ENCODE measurements around the gene TDRD12.
"Not testable (repeated sequence)": the region's sequence is repeated elsewhere in the genome, so short reads cannot be mapped to it uniquely, and the experiment has no call there.

Gene TDRD12

DNA sequence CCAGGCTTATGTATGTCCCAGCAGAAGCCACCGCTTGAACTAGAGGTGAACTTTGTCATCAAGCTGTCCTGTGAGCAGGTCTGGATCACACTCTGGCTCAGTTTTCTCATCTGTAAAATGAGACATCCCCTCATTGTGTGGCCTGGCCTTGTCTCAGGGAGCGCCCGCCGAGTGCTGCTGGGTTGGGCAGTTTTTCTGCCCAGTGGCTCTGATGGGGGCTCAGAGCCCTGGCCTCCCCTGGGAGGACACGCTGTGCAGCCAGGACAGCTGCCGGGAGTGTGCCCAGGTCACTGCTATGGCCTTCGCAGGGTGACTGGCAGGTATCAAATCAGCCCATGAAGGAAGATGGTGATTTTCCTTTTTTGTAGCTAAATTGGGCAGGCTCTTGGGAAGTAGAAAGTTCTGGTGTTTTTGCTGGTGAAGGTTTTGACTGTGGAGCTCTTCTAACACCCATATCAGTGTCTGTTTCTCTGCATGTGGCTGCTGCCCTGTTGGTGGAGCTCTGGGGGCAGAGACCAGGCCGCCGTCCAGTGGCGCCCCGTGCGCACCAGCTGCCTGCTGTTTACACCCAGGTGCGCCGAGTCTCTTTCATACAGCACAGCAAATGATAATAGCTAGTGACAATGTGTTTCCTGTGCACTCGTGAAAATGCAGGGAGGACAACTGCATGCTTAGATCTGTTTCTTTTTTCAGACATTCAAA, 109.2 kb downstream of the TDRD12 start:
- no peak overlapping the region for H3K27ac ChIP-seq
- DNase-seq (ENCODE audit: low read depth, low spot score), result no peak

DNA sequence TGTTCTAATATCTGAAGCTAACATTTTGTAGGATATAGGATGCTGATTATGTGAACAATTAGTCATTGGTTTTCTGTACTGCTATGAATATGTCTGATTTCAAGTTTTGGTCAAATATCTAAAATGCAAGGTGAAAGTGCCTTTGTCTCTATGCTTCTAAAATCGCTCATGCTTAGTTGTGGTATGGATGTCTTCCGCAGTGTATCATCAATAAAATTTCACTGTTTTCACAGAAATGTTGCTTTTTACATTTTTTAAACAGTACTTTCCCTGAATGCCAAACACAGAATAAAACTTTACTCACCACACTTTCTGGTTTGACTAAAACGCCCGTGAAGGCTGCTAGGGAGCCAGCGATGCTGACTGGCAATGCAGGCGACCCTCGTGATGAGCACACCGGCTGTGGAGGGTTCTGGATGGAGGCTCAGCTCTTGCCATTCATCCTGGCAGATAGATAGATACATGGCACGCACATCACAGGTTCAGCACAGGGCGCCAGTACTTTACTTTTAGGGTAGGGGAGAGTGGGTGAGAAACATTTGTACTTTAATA, 109.9 kb downstream of the TDRD12 start:
- H3K27ac ChIP-seq, result no peak overlapping the region
- DNase-seq (ENCODE audit: low read depth, low spot score), result no peak

DNA sequence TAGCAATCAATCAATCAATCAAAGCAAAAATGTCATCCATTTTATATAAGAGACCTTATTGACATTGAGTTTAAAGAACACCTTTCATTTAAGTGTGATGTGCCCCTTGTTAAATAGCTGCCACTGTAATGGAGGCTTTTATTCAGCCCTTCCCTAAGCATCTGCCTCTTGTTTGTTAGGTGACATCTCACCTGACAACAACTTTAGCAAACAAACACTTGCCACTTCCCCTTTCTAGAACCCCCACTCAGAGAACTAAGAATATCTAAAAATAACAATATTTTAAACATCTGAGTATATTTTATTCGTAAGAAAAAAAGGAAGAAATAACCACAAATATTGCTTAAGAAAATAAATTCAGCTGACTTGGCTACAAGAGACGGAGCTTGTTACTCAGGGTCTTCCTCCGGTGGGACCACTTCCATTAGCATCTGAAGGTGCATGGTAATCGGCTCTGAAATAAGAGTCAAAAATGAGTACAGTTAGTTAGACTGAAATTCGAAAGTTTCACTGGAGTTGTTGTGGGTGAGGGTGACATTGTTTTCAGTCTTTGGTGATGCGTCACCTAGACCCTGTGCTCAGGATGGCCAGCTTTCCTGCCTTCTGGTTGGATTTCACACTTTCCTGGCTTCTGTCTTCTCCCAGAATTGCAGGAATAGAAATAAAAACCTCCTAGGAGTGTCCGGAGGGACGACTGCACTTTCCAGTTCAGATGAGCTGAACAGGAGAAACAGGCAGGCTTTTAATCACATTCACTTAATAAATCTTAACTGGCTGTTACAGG, 110.9 kb downstream of the TDRD12 start:
- DNase-seq (ENCODE audit: low read depth, low spot score), result no peak
- H3K27ac ChIP-seq, result no peak overlapping the region

DNA sequence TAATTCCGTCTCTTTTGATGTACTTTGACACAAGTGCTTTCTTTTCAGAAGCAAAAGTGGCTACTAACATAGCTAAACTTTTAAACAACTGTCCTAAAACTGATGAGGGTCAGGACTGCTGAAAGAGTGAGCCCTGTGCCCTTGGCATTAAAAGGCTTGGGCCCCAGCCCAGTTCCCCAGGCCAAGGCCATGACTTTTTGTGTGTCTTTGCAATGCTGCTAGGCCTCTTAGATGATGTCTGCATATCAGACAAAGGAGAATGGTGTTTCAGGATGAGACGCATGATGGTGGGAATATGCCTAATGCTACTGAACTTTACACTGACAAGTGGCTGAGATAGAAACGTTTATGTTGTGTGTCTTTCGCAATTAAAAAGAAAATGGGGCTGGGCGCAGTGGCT, 112.0 kb downstream of the TDRD12 start:
- H3K27ac ChIP-seq, result no peak overlapping the region
- no peak for DNase-seq (ENCODE audit: low read depth, low spot score)

DNA sequence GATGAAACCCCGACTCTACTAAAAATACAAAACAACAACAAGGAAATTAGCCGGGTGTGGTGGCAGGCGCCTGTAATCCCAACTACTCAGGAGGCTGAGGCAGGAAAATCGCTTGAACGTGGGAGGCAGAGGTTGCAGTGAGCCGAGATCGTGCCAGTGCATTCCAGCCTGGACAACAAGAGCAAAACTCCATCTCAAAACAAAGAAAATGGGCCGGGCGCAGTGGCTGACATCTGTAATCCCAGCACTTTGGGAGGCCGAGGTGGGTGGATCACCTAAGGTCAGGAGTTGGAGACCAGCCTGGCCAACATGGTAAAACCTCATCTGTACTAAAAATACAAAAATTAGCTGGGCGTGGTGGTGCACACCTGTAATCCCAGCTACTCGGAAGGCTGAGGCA, 112.5 kb downstream of the TDRD12 start:
- H3K27ac ChIP-seq; DNase-seq (ENCODE audit: low read depth, low spot score): not testable (repeated sequence)

DNA sequence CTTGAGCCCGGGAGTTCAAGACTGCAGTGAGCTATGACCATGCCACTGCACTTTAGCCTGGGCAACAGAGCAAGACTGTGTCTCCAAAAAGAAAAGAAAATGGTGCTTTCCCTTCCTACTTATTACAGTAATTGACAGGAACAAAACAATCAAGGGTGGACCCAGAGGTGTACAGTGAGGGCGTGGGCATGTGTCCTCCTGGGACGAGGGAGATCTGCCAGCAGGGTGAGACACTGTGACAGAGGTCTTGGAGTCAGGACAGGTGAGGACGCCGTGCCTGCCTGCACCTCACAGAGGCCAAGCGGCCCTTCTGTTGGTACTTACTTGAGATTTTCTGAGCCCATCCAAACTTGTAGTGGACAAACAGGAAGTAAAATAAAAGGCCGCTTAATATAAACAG, 113.3 kb downstream of the TDRD12 start:
- H3K27ac ChIP-seq; DNase-seq (ENCODE audit: low read depth, low spot score): not testable (repeated sequence)

DNA sequence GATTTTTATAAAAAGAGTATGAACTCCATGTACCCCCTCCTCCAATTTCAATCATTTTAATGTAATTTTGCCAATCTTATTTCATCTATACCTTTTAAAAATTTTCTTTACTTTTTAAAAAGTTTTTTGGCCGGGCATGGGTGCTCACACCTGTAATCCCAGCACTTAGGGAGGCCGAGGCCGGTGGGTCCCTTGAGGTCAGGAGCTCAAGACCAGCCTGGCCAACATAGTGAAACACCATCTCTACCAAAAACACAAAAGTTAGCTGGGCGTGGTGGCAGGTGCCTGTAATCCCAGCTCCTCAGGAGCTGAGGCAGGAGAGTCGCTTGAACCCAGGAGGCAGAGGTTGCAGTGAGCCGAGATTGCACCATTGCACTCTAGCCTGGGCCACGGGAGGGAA, 113.8 kb downstream of the TDRD12 start:
- DNase-seq (ENCODE audit: low read depth, low spot score), result not testable (repeated sequence)

DNA sequence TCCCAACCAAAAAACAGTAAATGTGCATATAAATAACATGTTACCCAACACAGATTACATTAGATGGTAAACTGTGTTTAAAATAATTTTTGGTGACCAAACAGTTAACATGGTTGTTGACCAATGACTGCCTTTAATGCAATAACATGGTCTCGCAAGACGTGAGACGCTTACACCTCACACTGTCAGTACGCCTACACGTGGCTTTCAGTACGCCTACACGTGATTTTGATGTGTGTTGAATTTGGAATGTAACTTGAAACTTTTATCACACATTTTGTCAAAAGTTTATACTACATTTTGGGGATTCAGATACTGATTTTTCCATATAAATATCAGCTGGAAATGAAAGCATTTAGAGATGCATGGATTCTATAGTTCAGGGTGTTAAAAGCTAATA, 118.0 kb downstream of the TDRD12 start:
- no peak overlapping the region for H3K27ac ChIP-seq
- no peak for DNase-seq (ENCODE audit: low read depth, low spot score)

More for the DNA sequence above, 113.8 kb downstream of the TDRD12 start:
- not testable (repeated sequence) for H3K27ac ChIP-seq

DNA sequence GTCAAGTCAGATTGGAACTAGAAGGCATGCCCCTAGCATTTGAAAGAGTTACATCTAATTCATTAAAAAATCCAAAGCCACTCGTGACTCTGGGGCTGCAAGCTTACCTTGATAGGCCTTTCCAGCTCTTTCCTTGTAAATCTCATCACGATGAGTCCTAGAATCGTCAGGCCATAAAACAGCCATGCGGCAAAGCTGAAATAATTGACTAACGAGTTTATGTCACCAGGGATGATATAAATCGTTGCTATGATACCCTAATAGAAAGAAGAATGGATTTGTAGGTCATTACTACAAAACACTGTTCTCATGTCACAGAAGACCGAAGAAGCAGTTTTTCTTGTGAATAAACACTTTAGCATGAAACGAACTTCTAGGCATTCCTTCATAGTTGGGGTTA, 122.5 kb downstream of the TDRD12 start:
- H3K27ac ChIP-seq, result no peak overlapping the region
- no peak for DNase-seq (ENCODE audit: low read depth, low spot score)

DNA sequence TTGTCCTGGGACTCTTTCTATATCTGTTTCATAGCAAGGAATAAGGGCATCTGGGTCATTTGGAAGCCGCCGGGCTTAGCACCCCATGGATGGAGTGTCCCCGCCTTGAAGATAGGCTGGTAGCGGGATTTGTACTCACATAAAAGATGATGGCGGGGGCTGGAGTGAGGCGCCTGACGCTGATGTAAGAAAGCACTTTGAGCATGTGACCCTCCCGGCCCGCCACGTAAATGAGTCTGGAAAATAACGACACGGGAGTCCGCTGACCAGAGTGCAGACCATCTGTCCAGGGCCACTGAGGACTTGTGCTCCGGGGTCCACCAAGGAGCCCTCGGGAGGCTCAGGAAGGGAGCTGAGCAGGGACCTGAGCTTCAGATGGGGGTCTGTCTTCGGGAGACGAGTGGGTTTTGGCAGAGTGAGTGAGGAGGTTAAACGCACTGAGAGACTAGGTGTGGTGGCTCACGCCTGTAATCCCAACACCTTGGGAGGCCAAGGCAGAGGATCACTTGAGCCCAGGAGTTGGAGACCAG, 124.2 kb downstream of the TDRD12 start:
- H3K27ac ChIP-seq, result no peak overlapping the region

DNA sequence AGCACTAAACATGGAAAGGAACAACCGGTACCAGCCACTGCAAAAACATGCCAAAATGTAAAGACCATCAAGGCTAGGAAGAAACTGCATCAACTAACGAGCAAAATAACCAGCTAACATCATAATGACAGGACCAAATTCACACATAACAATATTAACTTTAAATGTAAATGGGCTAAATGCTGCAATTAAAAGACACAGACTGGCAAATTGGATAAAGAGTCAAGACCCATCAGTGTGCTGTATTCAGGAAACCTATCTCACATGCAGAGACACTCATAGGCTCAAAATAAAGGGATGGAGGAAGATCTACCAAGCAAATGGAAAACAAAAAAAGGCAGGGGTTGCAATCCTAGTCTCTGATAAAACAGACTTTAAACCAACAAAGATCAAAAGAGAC, 128.5 kb downstream of the TDRD12 start:
- H3K27ac ChIP-seq; DNase-seq (ENCODE audit: low read depth, low spot score): not testable (repeated sequence)

More for the DNA sequence above, 124.2 kb downstream of the TDRD12 start:
- no peak for DNase-seq (ENCODE audit: low read depth, low spot score)

DNA sequence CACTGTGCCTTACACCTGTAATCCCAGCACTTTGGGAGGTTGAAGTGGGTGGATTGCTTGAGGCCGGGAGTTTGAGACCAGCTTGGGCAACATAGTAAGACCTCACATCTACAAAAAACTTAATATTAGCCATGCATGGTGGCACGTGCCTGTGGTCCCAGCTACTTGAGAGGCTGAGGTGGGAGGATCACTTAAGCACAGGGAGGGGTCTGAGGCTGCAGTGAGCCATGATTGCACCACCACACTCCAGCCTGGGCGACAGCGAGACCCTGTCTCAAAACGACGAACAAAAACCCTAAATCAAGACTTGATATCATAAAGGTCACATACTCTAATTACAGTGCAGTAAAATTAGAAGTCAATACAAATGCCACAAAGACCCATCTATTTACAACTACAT, 132.6 kb downstream of the TDRD12 start:
- no peak for DNase-seq (ENCODE audit: low read depth, low spot score)
- no peak overlapping the region for H3K27ac ChIP-seq

DNA sequence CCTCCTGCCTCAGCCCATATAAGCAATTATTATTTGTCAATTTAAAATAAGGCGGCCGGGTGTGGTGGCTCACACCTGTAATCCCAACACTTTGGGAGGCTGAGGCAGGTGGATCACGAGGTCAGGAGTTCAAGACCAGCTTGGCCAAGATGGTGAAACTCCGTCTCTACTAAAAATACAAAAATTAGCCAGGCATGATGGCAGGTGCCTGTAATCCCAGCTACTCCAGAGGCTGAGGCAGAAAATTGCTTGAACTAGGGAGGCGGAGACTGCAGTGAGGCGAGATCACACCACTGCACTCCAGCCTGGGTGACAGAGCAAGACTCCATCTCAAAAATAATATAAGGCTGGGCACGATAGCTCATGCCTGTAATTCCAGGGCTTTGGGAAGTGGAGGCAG, 137.3 kb downstream of the TDRD12 start:
- H3K27ac ChIP-seq; DNase-seq (ENCODE audit: low read depth, low spot score): not testable (repeated sequence)

DNA sequence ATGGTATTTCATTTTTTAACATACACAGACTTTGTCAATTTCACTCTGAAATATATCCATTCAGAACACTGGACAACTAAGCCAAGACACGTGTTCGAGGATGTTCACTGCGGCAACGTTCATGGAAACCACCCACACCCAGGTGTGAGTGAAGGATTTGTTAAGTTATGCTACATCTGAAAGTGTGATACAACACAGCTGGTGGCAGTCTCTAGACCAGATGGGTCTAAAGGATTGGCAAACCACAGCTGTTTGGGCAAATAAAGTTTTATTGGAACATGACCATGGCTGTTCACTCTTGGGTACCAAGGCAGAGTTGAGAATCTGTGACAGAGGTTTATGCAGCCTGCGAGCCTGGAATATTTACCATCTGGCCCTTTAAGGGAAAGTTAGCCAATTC, 138.0 kb downstream of the TDRD12 start:
- H3K27ac ChIP-seq, result no peak overlapping the region
- no peak for DNase-seq (ENCODE audit: low read depth, low spot score)

DNA sequence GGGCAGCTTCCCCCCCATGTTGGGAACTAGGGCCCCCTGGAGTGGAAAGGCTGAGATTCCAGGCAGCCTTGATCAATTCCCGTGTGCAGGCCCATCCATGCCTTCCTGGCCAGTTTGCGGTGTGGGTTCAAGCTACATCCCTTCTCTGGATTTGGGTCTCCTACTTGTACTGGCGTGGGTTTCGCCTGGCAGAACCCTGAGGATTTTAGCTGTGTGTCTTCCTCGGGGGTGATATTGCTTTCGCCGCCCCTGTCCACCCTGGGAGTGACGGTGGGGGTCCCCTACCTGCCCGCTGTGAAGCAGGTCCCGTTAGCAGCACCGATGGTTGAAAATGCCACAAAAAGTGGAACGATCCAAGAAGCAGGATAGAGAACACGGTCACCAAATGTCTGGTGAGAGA, 138.6 kb downstream of the TDRD12 start:
- DNase-seq (ENCODE audit: low read depth, low spot score), result no peak
- H3K27ac ChIP-seq, result no peak overlapping the region

DNA sequence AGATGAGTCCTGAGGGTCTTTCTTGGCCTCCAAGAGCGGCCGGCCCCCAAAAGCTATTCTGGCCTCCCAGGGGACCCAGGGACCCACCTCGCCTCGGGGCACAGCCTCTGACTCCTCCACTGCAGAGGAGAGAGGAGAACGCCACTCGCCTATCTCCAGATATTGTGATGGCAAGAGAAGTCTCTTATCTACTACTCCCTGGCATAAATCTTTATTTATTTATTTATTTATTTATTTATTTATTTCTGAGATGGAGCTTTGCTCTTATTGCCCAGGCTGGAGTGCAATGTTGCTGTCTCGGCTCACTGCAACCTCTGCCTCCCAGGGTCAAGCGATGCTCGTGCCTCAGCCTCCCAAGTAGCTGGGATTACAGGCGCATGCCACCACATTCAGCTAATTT, 139.0 kb downstream of the TDRD12 start:
- H3K27ac ChIP-seq, result no peak overlapping the region
- DNase-seq (ENCODE audit: low read depth, low spot score), result no peak

DNA sequence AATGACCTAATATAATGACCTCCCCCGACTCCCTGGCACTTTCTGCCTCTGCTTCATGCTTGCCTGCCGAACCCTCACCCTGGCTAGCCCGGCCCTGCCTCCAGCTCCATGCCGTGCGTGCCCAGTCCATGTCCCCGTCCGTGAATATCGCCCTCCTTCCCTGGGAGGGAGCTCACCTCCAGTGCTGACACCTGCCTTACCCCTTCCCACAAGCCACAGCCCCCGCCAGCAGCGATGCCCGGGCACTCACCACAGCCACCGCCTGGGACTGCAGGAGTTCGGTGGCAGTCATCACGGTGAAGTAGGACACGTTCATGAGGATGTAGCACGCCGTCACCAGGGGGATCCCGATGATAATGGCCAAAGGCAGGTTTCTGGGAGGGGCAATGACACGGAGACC, 140.0 kb downstream of the TDRD12 start:
- no peak overlapping the region for H3K27ac ChIP-seq
- DNase-seq (ENCODE audit: low read depth, low spot score), result no peak

DNA sequence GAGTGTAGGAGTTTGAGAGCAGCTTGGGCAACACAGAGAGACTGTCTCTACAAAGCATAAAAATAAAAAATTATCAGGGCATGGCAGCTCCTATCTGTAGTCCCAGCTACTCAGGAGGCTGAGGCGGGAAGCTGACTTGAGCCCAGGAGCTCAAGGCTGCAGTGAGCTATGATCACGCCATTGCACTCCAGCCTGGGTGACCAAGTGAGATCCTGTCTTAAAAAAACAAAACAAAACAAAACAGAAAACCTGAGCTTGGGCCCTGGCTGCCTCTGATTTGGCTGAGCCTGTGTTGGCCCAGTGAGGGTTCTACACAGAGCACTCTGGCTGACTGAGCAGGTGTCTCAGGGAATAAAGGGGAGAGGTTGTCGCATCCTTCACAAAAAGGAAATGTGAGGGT, 142.0 kb downstream of the TDRD12 start:
- no peak overlapping the region for H3K27ac ChIP-seq
- DNase-seq (ENCODE audit: low read depth, low spot score), result no peak

DNA sequence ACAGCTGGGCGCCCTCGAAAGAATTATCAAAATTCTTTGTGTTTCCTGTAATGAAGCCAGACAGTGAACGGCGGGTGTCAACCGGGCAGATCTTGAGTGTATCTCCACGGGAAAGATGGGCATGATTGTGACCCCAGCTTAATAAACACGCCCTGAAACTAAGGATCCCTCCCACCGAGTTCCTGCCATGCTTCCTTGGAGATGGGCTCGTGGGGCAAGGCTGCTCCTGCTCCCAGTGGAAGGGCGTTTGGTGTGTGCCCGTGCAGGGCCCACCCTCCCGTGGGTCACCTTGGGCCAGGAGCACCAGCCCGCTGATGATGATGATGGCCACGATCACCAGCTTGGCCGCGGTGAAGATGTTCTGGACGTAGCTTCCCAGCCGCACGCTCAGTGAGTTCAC, 142.6 kb downstream of the TDRD12 start:
- no peak overlapping the region for H3K27ac ChIP-seq
- DNase-seq (ENCODE audit: low read depth, low spot score), result no peak

DNA sequence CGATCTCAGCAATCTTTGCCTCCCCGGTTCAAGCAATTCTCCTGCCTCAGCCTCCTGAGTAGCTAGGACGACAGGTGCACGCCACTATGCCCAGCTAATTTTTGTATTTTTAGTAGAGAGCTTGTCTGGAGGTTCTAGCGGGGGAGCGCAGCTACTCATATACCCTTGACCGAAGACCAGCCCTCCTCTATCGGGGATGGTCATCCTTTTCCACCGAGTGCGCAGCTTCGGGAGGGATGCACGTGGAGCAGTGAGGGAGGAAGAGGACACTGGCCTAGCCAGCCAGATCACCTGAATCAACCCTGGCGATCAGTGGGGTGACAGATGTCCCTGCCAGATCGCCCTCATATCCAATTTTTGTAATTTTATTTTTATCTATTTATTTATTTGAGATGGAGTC, 143.2 kb downstream of the TDRD12 start:
- H3K27ac ChIP-seq, result no peak overlapping the region
- no peak for DNase-seq (ENCODE audit: low read depth, low spot score)

DNA sequence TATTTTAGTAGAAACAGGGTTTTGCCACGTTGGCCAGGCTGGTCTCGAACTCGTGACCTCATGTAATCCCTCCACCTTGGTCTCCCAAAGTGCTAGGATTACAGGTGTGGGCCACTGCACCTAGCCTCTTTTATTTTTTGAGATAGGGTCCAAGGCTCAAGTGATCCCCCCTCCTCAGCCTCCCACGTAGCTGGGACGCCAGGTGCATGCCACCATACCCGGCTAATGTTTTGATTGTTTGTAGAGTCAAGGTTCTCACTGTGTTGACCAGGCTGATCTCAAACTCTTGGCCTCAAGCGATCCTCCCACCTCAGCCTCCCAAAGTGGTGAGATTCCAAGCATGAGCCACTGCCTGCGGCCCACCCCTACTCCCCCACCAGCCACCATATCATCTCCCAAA, 143.7 kb downstream of the TDRD12 start:
- no peak for DNase-seq (ENCODE audit: low read depth, low spot score)

More for the DNA sequence above, 143.7 kb downstream of the TDRD12 start:
- H3K27ac ChIP-seq, result no peak overlapping the region

All from epithelial cell of prostate (primary cell).